HG03135 (cell line): ENCODE measurements around the gene NEXMIF.
A peak's percentile ranks its signal among the peaks of the same experiment; 100 is the strongest.
"Not testable (repeated sequence)": the region's sequence is repeated elsewhere in the genome, so short reads cannot be mapped to it uniquely, and the experiment has no call there.

Source experiments
- ATAC-seq: cut with Tn5 transposase; IDR thresholded peaks from one replicate; pipeline ENCODE4 v1.9.1; 2021; ENCODE audit warnings: mild to moderate bottlenecking, moderate library complexity; ENCODE audit not compliant: unreplicated experiment

Gene NEXMIF

DNA sequence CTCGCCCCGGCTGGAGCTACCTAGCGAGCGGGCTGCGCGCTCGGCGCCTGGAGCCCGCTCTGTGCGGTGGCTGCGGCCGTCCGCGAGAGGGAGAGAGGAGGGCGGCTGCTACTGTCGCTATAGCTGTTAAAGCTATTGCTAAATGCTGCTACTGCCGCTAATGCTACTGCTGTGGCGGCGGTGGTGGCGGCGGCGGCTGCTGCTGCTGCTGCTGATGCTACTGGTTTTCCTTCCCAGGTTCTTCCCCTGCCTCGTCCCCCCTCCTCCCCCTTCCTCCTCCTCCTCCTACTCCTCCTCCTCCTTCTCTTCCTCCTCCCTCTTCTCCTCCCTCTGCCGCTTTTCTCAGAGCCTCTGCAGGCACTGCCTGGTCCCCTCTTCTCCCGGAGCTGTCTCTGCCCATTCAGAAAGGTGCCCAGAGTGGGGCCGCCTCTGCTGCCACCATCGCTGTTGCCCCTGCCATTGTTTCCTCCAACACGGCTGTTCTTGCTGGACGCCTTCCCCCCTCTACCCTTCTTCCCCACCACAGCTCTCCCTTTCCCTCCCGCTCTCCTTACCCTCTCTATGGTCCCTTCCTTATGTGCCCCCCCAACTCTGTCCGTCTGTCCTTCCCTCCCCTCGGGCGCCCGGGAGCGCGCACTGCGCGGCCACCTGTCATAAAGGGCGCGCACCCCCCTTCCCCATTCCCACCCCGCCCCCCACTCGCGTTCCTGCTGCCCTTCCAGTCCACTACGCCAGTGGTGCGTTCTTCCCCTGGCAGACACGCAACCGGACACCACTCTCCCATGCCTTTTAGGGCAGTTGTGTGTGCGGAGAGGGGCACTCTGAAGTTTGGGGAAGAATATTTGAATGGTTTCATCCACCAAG lies at the start of gene NEXMIF:
Gene NEXMIF (minus strand): TSS at position 228 of the 864 bp plus-strand sequence.
- peak; percentile 55 for ATAC-seq

DNA sequence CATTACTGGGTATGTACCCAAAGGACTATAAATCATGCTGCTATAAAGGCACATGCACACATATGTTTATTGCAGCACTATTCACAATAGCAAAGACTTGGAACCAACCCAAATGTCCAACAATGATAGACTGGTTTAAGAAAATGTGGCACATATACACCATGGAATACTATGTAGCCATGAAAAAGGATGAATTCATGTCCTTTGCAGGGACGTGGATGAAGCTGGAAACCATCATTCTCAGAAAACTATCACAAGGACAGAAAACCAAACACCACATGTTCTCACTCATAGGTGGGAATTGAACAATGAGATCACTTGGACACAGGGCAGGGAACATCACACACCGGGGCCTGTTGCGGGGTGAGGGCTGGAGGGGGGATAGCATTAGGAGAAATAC lies 36.7 kb upstream of the NEXMIF start:
- ATAC-seq: not testable (repeated sequence)

DNA sequence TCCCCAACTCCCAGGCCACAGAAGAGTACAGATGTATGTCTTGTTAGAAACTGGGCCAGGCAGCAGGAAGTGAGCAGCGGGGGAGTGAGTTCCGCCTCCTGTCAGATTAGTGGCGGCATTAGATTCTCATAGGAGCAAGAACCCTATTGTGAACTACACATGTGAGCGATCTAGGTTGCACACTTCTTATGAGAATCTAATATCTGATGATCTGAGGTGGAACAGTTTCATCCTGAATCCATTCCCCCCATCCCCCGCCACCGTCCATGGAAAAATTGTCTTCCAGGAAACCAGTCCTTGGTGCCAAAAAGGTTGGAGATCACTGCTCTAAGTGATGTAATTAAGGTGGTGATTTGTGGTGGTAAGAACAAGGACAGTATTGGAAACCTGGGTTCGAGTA lies 24.5 kb upstream of the NEXMIF start:
- no peak for ATAC-seq

DNA sequence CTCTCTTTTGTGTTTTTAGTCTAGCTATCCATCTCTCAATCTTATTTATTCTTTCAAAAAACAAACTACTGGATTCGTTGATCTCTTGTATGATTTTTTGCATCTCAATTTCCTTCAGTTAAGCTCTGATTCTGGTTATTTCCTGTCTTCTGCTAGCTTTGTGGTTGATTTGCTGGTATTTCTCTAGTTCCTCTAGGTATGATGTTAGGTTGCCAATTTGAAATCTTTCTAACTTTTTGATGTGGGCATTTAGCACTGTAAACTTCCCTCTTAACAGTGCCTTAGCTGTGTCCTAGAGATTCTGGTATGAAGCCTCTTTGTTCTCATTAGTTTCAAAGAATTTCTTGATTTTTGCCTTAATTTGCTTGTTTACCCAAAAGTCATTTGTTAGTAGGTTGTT lies 15.2 kb upstream of the NEXMIF start:
- no peak for ATAC-seq

DNA sequence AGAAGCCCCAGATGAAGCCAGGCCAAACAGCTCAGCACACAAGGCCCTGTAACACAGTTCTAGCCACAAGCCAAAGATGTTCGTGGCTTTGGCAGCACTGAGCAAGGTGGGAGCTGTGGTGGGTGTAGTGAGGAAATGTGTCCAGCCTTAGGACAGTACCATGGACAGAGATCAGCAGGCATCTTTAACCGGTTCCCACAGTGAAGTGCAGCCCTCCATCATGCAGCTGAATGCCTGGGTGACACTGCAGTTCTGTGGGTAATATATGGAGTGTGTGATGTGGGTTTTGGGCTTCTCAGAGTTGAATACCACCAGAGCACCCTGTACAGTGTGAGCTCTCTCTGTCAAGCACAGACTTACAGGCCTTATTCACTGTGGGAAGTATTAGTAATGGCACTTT lies 6.0 kb upstream of the NEXMIF start:
- no peak for ATAC-seq

DNA sequence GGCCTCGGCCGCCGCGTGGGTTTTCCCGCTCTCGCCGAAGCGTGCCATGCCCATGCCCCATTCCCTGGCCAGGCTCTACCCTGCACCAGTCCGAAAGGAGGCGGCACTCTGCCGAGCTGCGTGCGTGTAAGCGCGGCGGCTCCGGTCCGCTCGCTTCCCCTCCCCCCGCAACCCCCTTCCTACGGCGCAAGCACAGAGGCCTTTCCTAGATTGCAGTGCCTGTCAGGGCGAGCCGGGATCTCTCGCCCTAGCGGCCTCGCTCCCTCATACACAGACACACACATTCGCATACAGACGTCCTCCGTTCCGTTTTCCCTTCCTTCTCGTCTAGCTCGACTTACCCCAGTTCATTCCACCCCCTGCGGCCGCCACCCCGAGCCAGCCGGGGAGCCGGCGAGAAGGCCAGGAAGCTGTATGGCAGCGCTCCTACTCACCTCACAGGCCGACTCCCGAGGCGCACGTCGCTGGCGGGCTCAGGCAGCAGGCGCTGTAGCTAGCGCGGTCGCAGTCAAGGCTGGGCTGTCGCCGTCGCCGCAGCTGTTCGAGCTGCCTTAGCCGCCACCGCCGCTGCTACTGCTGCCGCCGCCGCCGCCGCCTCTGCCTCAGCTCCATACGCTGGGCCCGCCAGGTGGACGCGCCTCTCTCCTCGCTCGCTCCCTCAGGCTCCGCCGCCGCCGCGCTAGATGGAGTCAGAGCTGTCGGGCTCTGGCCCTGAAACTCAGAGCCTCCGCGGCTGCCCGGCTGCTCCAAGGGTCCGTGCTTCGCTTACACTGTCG lies 615 bp downstream of the NEXMIF start:
- peak; percentile 50 for ATAC-seq

DNA sequence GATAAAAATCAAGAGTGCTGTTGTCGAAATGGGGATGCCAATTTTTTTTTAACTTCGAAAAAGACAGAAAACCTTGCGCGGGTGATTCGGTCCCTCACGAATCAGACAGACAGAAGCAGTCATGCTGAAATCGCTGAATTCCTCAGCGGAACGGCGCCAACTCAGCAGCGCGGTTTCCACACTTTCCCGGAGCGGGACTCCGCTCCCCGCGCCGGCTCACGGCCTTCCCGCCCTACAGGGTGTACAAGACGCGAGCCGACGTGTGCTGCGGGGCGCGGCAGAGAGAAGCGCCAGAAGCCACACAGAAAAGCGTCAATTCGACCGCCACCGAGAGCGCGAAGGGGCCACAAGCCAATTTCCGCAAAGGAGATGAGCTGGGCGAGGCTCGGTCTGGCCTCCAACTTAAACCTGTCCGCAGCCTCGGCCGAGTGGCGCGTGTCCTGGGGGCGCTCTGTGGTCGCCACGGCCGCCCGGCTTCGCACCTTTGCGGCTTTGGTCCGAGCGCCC lies 1.3 kb downstream of the NEXMIF start:
- no peak for ATAC-seq

DNA sequence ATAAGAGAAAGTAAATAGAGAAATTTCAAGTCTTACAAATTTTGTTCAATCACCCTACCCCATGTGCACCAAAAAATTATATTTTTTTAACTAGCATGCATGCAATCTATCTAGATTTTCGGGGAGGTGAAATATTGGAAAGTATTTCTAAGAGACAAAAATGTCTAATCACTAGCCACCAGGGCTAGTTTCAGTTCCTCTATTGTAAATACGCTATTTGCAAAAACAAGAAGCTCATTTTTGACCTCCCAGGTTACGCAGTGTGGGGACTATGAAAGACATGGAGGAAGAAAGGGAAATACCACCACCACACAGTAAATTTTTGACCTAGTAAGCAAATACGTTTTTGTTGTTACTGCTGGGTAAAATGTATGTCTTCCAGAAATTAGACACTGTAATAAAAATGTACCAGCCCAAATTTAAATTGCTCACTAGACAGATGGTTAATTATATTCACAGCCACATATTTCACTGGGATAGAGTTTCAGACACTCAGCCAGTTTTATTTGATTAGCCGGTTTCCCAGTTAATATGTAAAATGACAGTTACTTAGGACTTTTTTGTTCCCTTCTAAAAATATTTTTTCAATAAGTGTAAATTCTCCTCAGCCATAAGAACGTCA lies 2.2 kb downstream of the NEXMIF start:
- ATAC-seq: peak; percentile 72

DNA sequence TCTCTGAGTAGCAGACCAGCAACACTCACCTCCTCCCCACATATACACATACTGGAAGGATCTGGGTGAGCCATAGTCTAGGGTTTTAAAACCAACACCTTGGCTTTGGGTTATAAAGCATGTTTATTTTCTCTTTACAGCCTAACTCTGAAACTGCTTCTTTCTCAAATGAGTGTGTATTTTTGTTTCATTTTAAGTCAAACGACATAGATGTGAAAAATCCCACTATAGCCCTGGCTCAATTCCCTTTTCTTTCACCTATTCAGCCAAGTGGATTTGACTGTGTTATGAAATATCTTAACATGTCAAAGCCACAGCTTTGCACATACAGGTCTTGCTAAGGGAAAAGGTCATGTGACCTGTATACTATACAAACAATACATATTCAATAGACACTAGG lies 13.8 kb downstream of the NEXMIF start:
- ATAC-seq: no peak

DNA sequence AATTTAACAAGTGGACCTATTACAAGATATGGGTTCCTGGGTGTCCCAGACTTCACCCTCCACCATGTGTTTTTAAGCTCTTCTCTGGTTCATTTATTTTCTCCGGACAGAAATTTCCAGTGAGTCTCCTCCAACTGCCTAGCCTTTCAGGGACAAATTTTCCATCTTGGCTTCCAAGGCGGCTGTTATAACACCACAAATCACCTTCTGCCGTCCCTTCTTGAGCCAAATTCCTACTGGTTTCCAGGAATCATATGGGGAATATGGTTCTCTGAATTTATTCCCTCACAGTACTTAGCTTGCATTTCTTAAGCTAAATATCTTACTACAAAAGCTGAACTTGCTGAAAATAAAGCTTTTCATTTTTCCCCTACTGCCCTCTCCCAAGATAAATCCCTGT lies 18.8 kb downstream of the NEXMIF start:
- no peak for ATAC-seq

DNA sequence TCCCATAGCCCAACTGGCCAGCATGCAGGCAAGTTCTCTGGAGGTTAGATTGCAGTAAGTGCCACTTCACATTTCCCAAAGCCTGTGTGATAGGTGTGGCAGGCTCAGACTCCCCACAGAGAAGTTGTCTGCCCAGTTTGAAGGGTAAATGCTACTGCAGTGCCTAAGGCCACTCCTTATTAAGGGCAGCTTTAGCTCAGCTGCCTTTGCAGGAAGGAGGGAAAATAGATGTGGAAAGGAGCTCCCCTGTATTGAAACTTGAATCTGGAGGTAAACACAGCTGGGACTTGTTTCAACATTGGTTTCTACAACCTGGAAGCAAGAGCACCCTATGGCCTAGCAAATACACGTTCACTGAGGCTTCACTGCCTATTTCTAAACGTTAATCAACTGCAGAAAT lies 22.4 kb downstream of the NEXMIF start:
- ATAC-seq: no peak

DNA sequence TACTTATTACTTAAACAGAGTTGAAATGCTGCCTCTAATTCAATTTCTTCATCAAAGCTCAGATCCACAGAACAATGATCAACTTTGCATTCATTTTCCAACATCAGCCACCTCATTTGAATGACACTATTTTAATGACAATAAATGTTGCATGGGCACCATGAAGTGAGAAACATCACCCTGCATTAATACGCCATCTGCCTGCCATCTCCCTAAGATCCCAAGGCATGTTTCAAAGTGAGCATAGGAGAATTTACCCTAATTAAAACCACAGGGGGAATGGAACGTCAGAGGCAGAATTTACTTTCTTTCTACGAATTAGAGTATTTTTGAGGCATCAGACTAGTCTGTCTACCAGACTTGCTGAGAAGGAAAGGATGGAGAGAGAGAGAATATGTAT lies 32.7 kb downstream of the NEXMIF start:
- ATAC-seq: no peak

DNA sequence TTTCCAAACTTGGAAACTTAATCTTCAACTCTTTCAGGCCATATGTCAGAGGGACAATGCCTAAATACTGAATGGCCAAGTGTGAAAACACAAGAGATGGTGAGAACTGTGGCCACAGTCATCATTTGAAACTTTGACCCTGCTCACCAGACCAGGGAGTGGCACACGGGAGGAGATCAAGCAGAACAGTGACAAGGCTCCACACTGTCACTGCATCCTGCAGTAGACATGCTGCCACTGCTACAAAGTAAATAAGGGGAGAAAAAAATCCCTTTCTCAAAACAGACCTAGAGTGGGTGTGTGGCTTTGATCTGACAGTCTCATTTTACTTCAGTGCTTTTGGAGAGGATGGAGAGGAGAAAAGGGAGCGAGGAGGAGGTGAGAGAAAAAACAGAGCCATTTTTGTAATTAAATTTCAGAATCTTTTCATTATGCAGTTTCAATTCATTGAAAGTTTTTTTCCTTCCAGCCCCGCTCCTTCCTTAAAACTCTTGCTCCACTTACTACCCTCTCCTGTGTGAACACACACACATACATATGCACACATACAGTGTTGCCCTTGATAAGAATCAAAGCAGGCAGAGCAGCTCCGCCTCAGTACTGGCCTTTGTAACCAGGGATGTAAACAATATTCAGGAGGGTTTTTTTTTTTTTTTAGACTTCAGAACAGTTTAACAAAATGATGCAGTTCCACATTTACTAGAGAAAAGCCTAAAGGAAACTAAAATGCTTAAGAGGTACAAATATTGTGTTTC lies 34.4 kb downstream of the NEXMIF start:
- ATAC-seq: peak; percentile 93

DNA sequence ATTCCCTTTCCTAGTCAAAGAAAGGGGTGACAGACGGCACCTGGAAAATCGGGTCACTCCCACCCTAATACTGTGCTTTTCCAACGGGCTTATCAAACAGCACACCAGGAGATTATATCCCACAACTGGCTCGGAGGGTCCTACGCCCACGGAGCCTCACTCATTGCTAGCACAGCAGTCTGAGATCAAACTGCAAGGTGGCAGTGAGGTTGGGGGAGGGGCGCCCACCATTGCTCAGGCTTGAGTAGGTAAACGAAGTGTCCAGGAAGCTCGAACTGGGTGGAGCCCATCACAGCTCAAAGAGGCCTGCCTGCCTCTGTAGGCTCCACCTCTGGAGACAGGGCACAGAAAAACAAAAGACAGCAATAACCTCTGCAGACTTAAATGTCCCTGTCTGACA lies 42.9 kb downstream of the NEXMIF start:
- ATAC-seq: not testable (repeated sequence)

DNA sequence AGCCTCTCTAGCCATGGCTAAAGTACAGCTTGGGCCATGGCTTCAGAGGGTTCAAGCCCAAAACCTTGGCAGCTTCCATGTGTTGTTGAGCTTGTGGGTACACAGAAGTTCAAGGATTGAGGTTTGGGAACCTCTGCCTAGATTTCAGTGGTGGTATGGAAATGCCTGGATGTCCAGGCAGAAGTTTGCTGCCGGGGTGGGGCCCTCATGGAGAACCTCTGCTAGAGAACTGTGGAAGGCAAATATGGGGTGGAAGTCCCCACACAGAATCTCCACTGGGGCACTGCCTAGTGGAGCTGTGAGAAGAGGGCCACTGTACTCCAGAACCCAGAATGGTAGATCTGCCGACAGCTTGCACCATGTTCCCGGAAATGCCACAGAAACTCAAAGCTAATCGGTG lies 59.5 kb downstream of the NEXMIF start:
- ATAC-seq: no peak

DNA sequence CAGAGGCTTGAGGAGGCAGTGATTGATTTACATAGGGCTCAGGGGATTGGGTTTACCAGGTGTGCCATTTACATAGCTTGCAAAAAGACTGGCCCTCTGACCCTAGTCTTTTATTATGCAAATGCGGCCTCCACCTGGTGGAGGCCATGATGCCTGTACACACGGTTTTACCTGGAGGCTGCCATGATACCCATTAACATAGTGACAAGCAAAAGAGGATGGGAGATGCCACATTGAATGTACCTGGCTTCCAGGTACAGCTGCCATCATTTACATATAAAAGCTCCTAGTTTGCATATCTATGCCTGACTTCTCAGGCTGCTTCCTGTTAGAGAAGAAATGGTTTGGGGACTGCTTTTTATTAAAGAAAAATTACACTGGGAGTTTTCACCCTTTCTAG lies 72.0 kb downstream of the NEXMIF start:
- ATAC-seq: no peak

DNA sequence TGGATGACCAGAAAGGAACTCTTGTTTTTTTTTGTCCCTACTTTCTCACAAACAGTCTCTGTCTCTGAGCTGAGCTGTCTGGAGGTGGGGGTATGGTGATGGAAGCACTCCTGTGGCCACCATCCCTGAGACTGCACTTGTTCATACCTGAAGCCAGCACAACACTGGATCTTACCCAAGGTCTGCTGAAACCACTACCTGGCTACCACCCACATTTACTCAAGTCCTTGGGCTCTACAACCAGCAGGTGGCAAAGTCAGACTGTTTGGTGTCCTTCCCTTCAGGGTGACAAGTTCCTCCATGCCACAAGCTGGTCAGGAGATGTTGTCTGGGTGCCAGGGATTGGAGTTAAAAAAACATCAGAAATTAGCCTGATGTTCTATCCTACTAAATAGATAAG lies 89.7 kb downstream of the NEXMIF start:
- ATAC-seq: no peak

DNA sequence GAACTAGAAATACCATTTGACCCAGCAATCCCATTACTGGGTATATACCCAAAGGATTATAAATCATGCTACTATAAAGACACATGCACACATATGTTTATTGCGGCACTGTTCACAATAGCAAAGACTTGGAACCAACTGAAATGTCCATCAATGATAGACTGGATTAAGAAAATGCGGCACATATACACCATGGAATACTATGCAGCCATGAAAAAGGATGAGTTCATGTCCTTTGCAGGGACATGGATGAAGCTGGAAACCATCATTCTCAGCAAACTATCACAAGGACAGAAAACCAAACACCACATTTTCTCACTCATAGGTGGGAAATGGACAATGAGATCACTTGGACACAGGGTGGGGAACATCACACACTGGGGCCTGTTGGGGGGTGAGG lies 105.5 kb downstream of the NEXMIF start:
- ATAC-seq: not testable (repeated sequence)

DNA sequence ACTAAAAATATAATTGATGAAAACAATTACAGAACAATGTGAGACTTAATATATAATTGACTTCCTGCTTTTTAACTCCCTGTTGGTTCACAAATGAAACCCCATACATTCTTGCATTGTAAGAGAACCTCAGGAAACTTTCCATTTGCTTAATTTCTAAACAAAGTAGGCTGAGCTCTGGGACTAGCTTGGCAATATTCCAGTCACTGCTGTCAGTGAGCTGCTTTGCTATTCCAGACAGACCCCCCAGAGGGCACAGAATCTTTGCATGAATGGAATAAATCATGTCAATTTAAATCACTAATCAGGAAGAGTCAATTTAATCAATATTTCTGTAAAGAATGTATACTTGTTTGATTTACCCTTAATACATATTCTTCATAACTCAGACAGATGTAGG lies 110.6 kb downstream of the NEXMIF start:
- ATAC-seq: no peak

DNA sequence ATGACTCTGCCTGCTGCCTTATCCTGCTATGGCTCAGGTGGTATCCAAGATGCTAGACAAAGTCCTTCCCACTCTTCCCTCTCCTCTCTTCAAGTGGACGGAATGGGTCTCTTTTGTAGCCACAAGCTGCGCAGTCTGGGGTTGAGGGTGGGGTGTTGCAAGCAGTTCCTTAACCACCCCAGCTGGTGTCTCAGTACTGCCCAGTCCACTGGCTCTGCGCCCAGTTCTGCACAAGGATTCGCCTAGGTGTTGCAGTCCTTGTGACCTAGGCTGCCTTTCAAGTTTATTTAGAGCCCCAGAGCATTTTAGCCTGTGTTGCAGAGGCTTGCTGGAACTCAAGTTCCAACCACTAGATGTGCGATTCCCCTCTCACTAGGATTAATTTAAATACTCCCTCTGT lies 120.7 kb downstream of the NEXMIF start:
- no peak for ATAC-seq

DNA sequence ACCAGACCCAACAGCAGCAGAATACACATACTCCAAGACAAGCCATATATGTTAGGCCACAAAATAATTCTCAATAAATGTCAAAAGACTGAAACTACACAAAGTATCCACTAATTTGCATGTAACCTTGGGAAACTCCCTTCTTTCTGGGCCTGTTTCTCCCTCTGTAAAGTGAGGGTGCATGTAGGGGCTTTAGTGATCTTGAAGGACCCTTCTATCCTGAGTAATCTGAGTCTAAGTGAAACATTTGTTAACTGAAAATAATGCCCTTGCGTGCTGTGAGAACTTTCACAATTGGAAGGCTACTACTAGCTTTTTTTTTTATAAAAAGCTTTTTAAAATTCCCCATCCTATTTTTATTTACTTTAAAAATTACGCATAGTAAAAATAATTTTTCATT lies 125.2 kb downstream of the NEXMIF start:
- ATAC-seq: no peak
